Measurements from ENCODE around the gene PLCB4.

PLCB4 gene

DNA sequence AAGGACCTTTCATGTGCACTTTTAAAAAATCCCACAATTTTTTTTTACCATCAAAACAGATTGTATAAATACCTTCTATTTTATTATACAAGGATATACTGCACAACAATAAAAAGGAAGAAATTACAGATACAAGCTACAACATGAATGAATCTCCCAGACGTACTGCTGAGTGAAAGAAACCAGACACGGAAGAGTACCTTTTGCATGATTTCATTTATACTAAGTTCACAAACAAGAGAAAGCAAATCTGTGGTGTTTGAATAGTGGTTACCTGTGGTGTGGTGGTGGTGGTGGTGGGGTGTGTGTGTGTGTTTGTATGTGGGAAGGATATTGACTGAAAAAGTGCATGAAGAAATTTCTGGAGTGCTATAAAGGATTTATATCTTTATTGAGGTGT, 6.8 kb upstream of the PLCB4 start:
- no peak for DNase-seq

DNA sequence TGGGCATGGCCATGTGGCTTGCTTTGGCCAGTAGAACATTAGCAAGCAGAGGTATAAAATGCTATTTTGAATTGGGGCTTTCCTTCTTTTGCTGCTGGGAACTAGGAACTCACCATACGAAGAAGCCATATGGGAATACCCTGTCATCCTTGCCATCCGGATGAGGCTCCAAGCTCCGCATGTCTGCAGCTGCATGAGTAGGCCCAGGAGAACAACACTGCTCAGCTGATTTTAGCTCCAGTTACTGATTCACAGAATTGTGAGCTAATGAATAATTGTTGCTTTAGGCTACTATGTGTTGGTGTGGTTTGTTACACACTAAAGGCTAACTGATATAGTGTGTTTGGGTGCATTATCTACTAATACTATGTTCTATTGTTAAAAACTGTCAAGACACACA, 2.7 kb upstream of the PLCB4 start:
- no peak for DNase-seq

- no peak for DNase-seq
These were observed 570 bp upstream of the PLCB4 start for GRCh38 chr20:9068233-9068801.

DNA sequence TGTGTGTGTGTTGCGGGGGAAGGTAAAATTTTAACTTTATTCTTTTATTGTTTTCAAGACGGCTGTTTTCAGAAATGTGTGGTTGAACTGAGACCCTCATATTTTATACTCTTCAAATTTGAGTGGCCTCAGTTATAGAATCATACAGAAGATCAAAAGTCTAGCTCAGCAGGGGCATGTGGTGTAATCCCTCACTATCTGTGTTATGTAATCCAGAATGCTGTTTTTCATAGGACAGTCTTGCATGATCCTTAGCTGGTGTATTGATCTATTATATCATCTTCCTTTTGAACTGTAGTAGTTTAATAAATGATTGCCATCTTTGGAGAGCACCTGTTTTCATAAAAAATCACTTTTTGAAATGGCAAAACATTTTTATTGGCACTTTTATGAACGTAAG, 1.4 kb downstream of the PLCB4 start:
- no peak for DNase-seq

- DNase-seq, result no peak
These were observed 3.3 kb downstream of the PLCB4 start for GRCh38 chr20:9071976-9072726.

DNA sequence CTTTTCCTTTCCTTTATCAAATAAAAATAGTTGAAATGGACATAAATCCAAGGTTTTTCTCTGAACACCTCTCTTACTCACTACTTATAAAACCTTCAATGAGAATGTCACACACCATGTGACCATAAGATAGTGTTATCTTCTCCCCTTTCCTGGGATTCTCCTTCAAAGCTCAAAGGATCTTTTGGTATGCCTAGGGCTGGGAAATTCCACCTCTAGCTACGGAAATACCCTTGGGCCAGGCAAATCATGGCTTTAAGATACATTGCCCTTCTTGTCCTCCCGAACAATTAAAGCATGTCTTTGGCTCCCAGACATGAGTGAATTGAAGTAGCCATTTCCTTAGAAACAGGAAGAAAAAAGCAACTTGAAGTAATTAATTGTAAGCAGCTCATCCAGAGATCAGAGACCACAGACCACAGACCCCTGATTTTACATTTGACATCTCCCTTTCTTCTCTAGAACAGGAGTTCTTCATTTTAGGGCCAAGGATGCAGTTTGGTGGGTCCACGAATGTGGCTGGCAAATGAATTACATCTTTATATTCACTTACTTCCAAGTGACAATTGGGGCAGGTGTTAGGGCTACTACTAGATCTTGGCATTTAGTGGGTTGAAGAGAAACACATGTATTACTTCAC, 4.1 kb downstream of the PLCB4 start:
- no peak for DNase-seq

DNA sequence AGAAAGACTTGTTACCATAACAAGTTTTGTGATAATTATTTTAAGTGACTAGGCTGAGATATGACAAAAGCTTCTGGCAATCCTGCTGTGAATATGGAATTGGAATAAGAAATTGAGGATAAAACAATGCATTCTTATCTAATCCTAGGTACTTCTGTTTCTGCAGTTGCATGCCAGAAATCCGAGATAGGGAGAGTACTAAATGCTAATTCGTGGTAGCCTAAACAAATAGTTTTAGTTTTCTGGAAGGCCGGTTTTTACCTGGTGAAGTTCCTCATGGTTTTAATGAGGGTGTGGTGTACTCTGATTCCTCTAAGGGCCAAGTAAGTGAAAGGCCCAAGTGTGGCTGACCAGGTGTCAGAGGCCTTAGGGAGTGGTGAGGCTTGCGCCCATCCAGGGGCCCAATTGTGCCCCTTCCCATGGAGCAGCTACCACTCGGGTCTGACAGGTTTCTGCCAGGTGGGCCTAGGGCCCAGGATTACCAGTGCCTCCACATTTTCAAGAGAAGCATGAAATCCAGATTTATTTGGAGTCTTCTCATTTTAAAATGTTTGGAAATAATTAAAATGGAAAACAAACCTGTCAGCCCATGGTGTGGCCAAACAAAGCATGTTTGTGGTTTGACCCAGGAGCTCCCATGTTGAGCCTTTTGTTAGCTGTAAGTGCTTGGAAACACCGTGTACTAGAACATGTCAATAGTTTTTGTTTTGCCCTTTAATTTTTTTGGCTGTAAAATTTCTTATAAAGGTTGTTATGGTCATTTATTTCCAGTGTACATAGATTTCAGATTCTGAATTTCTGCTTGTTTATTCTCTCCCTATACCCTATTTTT, 6.6 kb downstream of the PLCB4 start:
- no peak for DNase-seq

GRCh38 chr20:9076440-9076839, 7.6 kb downstream of the PLCB4 start:
- no peak for DNase-seq

DNA sequence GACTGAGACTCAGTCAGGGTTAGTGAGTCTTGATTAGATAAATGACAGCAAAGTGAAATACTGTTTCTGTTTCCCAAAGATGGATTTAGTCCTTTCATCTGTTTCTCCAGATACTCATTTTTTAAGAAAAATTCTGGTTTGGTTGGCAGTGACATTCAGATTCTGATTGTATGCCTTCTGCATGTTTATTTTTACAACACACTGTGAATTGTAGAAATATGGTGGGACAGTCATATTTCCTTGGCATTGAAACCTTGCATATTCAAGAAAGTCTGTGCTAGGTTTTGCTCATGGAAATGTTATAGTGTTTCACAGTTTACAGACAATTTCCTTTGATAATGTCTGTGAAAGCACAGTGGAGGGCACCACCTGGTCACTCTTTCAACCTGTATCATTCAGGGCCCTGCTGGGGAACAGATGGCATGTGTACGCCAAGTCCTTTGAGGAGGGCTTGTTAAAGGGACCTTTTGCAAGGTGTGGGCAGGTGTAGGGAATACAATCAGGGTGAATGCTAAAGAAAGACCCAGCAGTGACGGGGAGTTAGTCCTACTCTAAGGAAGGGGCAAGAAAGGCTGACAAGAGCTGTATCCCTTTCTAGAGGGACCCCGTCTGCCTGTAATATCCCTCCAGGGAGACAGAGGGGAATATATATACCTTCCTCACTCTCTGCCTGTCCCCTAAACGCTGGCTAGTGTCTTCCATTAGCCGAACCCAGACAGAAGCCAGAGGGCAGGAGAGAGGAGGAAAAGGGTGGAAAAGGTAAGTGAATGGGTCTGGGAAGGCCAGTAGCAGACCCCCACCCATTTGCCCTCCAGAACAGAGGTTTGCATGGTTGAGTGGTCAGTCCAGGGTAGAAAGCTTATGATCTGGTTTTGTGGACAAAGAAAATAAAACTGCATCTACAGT, 10.2 kb downstream of the PLCB4 start:
- no peak for DNase-seq

DNA sequence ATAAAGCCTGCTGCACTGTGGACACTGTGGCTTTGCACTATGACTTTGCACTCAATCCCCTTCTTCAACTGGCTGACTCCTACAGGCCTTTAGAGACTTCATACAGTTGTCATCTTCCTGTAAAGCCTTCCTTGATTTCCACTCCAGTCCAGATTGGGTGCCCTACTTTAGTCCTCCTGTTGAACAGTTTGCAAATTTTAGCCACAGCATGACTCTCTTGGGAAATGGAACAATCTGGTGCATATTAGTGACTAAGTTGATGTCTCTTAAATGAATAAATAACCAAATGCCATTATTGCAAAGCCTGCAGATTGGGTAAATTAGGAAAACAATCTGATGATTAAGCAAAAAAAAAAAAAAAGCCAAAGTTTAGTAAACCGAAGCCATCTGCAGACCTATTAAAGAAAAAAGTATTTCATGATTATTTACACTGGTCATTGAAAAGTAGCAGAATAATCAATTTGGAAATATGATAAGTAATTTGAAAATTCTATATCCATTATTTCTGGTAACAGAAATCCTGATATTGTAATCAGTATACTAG, 12.6 kb downstream of the PLCB4 start:
- no peak for DNase-seq

- no peak for DNase-seq
These were observed 13.9 kb downstream of the PLCB4 start for GRCh38 chr20:9082741-9083140.

- DNase-seq, result peak; percentile 38
These were observed 18.8 kb downstream of the PLCB4 start for GRCh38 chr20:9087531-9088217.

- DNase-seq, result no peak
These were observed 19.7 kb downstream of the PLCB4 start for GRCh38 chr20:9088556-9088955.

- no peak for DNase-seq
These were observed 23.2 kb downstream of the PLCB4 start for GRCh38 chr20:9092113-9092512.

- no peak for DNase-seq
These were observed 23.8 kb downstream of the PLCB4 start for GRCh38 chr20:9092655-9093054.

DNA sequence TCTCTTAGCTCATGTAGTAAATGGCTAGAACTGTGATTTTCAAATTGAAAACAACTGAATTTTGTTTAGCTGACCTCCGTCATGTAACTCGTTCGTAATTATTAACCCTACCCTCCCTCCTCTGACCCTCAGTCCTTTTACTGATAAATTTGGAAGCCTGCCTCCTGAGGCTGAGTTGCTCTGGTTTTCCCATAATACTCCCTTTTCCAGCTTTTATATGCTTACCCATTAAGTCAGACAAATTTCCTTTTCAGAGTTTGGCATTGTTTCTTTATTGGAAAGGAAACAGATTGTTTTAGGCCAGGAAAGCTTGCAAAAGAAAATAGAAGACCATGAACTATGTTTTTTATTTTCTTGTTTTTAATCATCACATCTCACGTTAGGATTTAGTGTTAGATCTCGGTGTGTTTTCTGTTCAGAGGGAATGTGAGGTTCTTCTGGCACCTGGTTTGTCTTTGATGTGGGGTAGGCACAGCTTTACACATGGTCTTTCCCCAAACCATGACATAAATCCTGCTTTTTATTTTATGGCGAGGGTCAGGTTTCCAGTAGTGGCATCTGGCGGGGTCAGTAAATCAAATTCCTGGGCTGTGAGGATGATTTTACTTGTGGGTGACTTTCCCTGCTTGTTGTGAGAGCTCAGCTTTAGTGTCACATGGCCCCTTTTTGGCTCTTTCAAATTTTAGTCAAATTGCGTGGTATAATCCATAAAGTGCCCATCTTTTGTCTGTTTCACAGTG, 24.5 kb downstream of the PLCB4 start:
- DNase-seq, result no peak

DNA sequence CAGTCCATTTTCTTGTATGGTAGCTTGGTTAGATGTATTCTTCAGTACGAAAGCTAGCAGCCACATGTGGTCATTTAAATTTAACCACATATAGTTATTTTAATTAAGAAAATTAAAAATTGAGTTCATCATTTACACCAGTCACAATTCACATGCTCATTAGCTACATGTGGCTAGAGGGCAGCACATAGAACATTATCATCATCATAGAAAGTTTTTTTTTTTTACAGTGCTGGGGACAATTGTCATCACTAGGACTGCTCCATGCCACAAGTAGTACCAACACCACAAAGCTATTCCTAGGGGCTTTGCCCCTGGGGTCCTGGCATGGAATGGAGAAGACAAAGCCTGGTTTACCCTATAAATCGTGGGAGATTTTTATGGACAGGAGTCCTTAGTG, 30.5 kb downstream of the PLCB4 start:
- DNase-seq, result no peak

DNA sequence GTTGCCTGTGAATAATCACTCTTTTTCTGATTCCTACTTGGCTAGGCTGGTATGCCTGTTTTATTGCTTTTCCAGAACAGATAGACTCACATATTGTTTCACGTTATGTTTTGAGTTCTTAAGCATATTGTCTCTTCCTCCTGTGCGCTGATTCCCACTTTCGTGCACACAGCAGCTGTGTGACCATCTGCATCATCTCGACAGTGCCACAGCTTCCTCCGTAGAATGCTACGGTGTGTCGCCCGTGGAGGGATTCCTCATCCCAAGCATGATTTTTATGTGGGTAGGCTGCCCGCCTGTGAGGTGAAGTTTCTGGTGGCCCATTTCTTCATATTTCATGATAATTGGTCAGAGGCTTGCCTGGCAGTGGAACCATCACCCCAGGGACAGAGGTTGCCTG, 31.8 kb downstream of the PLCB4 start:
- DNase-seq, result no peak

DNA sequence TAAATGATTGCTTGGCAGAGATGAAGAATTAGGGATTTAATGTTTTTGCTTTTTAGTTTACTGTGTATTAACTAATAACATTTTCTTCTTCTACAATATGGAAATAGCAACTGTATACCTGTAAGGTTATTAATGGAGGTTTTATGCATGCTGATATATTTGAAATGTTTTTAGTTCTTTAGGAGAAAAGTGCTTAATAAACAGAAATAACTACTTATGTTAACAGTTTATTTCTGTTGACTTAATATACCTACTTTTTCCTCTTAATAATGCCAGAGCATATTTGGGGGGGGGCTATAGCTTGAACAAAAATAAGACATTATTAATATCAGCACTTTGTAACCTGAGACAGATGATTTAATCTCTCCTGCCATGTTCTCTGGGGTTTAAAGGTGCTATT, 33.6 kb downstream of the PLCB4 start:
- DNase-seq, result no peak

GRCh38 chr20:9103955-9104354, 35.1 kb downstream of the PLCB4 start:
- DNase-seq, result no peak

GRCh38 chr20:9108260-9108659, 39.4 kb downstream of the PLCB4 start:
- DNase-seq, result no peak
